Neural cell (in vitro differentiated cells): ENCODE results near the gene LSM10. TPM values are rescaled to one million over a fixed set of nuclear protein-coding genes. Genes with fewer than 3 reads are reported as not detected.

Source experiments
- H2AFZ ChIP-seq: fragments of 200-600, 300-800 bp; sonication (generic), shearing (Covaris generic); 2 replicates; pipeline ENCODE4 v1.6.0; 2014; ENCODE audit warnings: low read depth, mild to moderate bottlenecking, antibody characterized with exemption, low read length, moderate library complexity
- H3F3A ChIP-seq: fragments of 200-600 bp; shearing (Covaris generic); 2 replicates; pipeline ENCODE4 v1.6.1; 2016; ENCODE audit warnings: mild to moderate bottlenecking, moderate library complexity, mixed read lengths, antibody characterized with exemption, low read length; ENCODE audit not compliant: insufficient read depth, poor library complexity, severe bottlenecking
- H3K27ac ChIP-seq: fragments of 200-600, 300-800 bp; sonication (generic), shearing (Covaris generic); 2 replicates; pipeline ENCODE4 v1.5.1; 2014; ENCODE audit warnings: mild to moderate bottlenecking, low read length, moderate library complexity
- H3K27me3 ChIP-seq: fragments of 300-800, 200-600 bp; sonication (generic), shearing (Covaris generic); 2 replicates; pipeline ENCODE4 v1.6.0; 2014; ENCODE audit warnings: mild to moderate bottlenecking, low read depth, low read length, moderate library complexity; ENCODE audit not compliant: insufficient read depth
- H3K36me3 ChIP-seq: fragments of 300-800, 200-600 bp; sonication (generic), shearing (Covaris generic); 2 replicates; pipeline ENCODE4 v1.5.1; 2014; ENCODE audit warnings: mild to moderate bottlenecking, antibody characterized with exemption, low read length, moderate library complexity; ENCODE audit not compliant: insufficient read depth
- H3K4me2 ChIP-seq: fragments of 300-800, 200-600 bp; sonication (generic), shearing (Covaris generic); 2 replicates; pipeline ENCODE4 v1.6.0; 2014; ENCODE audit warnings: mild to moderate bottlenecking, low read length
- H3K4me3 ChIP-seq: fragments of 300-800, 200-600 bp; sonication (generic), shearing (Covaris generic); 2 replicates; pipeline ENCODE4 v1.5.1; 2014; ENCODE audit warnings: mild to moderate bottlenecking, low read length, moderate library complexity
- H3K79me2 ChIP-seq: fragments of 200-600 bp; shearing (Covaris generic); replicated peaks from 2 replicates; pipeline ENCODE4 v1.6.0; 2014; ENCODE audit warnings: mild to moderate bottlenecking, low read length, moderate library complexity; ENCODE audit not compliant: insufficient read depth
- H3K9ac ChIP-seq: fragments of 300-800, 200-600 bp; sonication (generic), shearing (Covaris generic); 2 replicates; pipeline ENCODE4 v1.6.1; 2016; ENCODE audit warnings: mild to moderate bottlenecking, low read length, mixed read lengths
- H3K9me2 ChIP-seq: fragments of 200-600 bp; shearing (Covaris generic); 2 replicates; pipeline ENCODE4 v1.6.1; 2016; ENCODE audit warnings: mild to moderate bottlenecking, low read length, mixed read lengths; ENCODE audit not compliant: insufficient read depth
- H3K9me3 ChIP-seq: fragments of 200-600, 300-800 bp; sonication (generic), shearing (Covaris generic); 2 replicates; pipeline ENCODE4 v1.6.1; 2016; ENCODE audit warnings: mild to moderate bottlenecking, mixed run types, low read length, moderate library complexity, mixed read lengths
- H4K20me1 ChIP-seq: fragments of 200-600 bp; shearing (Covaris generic); 2 replicates; pipeline ENCODE4 v1.6.1; 2016; ENCODE audit warnings: mild to moderate bottlenecking, mixed run types; ENCODE audit not compliant: insufficient read depth
- CTCF ChIP-seq: fragments of 450-650 bp; IDR thresholded peaks from 2 replicates; pipeline ENCODE4 v1.5.1; 2014; ENCODE audit warnings: antibody characterized with exemption, mild to moderate bottlenecking, moderate library complexity; ENCODE audit not compliant: poor library complexity, severe bottlenecking
- EP300 ChIP-seq: fragments of 450-650 bp; conservative IDR thresholded peaks from 2 replicates; pipeline ENCODE4 v1.6.1; 2014; ENCODE audit warnings: antibody characterized with exemption, mild to moderate bottlenecking, moderate library complexity; ENCODE audit not compliant: poor library complexity, severe bottlenecking
- EZH2 ChIP-seq: fragments of 200-600, 300-800 bp; shearing (Covaris generic), sonication (generic); IDR thresholded peaks from 2 replicates; pipeline ENCODE4 v1.6.1; 2014; ENCODE audit warnings: antibody characterized with exemption, low read length, borderline replicate concordance, mild to moderate bottlenecking; ENCODE audit not compliant: insufficient read depth, poor library complexity, severe bottlenecking
- MXI1 ChIP-seq: fragments of 450-650 bp; conservative IDR thresholded peaks from 2 replicates; pipeline ENCODE4 v1.6.1; 2014; ENCODE audit warnings: antibody characterized with exemption, mild to moderate bottlenecking; ENCODE audit not compliant: poor library complexity, severe bottlenecking
- POLR2AphosphoS5 ChIP-seq: IDR thresholded peaks from 2 replicates; pipeline ENCODE4 v1.6.1; 2012
- RAD21 ChIP-seq: fragments of 450-650 bp; conservative IDR thresholded peaks from 2 replicates; pipeline ENCODE4 v1.6.1; 2014; ENCODE audit warnings: antibody characterized with exemption, mild to moderate bottlenecking, moderate library complexity
- REST ChIP-seq: IDR thresholded peaks from 2 replicates; pipeline ENCODE4 v1.6.1; 2012; ENCODE audit warnings: borderline replicate concordance
- SMC3 ChIP-seq: fragments of 450-650 bp; conservative IDR thresholded peaks from 2 replicates; pipeline ENCODE4 v1.6.1; 2014; ENCODE audit warnings: antibody characterized with exemption, mild to moderate bottlenecking, moderate library complexity; ENCODE audit not compliant: poor library complexity
- TAF1 ChIP-seq: IDR thresholded peaks from 2 replicates; pipeline ENCODE4 v1.6.1; 2012; ENCODE audit warnings: low read depth
- polyA plus RNA-seq: library from polyadenylated mRNA; depleted of rRNA; stranded (reverse); fragments of >200 nt; gene quantifications from 2 replicates; pipeline ENCODE4 v1.2.3, GENCODE V29; 2014

LSM10 gene
- polyA plus RNA-seq, 1 donor from 2014 or later = 1.3 TPM

GRCh38 chr1:36366091-36366661 lies 31.5 kb downstream of the LSM10 start:
- Histone ChIP-seq H3K27me3 (no peaks in the 10 kb centered on the region), H3K9me2 (no peaks in the 10 kb centered on the region), H3F3A (no peaks in the 10 kb centered on the region), H3K27ac (no peak overlapping the region), H2AFZ (no peak overlapping the region), H3K9me3 (no peaks in the 10 kb centered on the region), H3K9ac (no peak overlapping the region), H3K4me2 (no peak overlapping the region), H3K4me3 (no peak overlapping the region), H3K79me2 (peaks cover 3% of the 10 kb centered on the region), H3K36me3 (no peaks in the 10 kb centered on the region), H4K20me1 (no peaks in the 10 kb centered on the region)
- TF ChIP-seq EZH2 (no peak), REST (no peak), EP300 (no peak), POLR2AphosphoS5 (no peak), RAD21 (no peak), TAF1 (no peak), CTCF (no peak), SMC3 (no peak), MXI1 (no peak)

GRCh38 chr1:36365381-36365780 lies 32.3 kb downstream of the LSM10 start:
- Histone ChIP-seq H3K27me3 (no peaks in the 10 kb centered on the region), H3K27ac (no peak overlapping the region), H3K9ac (no peak overlapping the region), H4K20me1 (no peaks in the 10 kb centered on the region), H3K4me2 (no peak overlapping the region), H3K4me3 (no peak overlapping the region), H3K36me3 (no peaks in the 10 kb centered on the region), H3F3A (no peaks in the 10 kb centered on the region), H3K79me2 (peaks cover 3% of the 10 kb centered on the region), H3K9me2 (no peaks in the 10 kb centered on the region), H3K9me3 (no peaks in the 10 kb centered on the region), H2AFZ (no peak overlapping the region)
- TF ChIP-seq SMC3 (no peak), EZH2 (no peak), EP300 (no peak)
